ENCODE measurements around the gene TIMM17A. TPM values are rescaled to one million over a fixed set of nuclear protein-coding genes. Genes with fewer than 3 reads are reported as not detected.

Gene TIMM17A
- total and polyA plus RNA-seq, 10 donors, result 20.8 to 38.3 (median 29.6) TPM

DNA sequence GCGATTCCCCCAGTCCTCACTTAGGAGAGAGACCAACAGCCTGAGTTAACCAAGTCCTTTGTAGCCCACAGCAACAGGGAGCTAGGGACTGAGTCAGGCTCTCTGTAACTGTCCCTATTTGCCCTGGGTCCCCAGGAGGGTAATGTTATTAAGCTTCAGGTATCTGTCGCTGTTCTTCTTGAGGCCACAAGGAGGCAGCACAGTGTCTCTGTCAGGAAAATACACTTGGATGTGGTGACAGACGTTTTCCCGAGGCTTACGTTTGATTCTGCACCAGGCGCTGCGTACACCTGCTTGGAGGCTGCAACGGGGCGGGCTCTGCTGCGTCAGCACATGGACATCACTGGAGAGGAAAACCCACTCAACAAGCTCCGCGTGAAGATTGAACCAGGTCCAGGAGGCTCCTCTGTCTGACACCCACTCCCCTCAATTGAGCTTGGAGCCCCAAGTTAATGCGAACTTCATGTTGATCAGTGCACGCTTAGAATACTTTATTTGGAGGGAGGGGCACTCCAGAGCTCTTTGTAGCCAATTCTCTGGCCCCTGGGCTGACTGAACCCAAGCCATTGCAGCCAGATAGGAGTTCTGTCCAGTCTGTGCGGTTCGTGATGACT lies 44.4 kb downstream of the TIMM17A start:
- Histone ChIP-seq H3K27me3 (replicated peaks in 1 of 7) (no peaks in the 10 kb centered on the region), H3K4me3 (no peak overlapping the region), H3K4me1 (no peaks in the 10 kb centered on the region), H3K36me3 (peaks cover 6 to 100% (median 90%) of the 10 kb centered on the region in 6 donors), H3K27ac (no peak overlapping the region), H3K9me3 (no peaks in the 10 kb centered on the region)
- WGBS, 5 donors, result 70 to 75% (median 73%) methylated on average over 7 to 16 of the region's 16 CpGs
- peak; percentile 37 for DNase-seq
- TF ChIP-seq CTCF (IDR thresholded peaks at IDR 0.05 in 8 of 11, conservative IDR thresholded peaks at IDR 0.05 in 3 of 11) (peak; percentile 22 to 76 (median 53)), POLR2AphosphoS5 (IDR thresholded peaks at IDR 0.05) (no peak)
- intact Hi-C loops (cut with DNase I; ENCODE audit: low total_unique reads), result loop anchor here (5.0 kb wide), 1 partner anchor 138 kb away; no protein-coding TSS in a partner anchor

GRCh38 chr1:202002507-202002906 lies 47.2 kb downstream of the TIMM17A start:
- H3K36me3 ChIP-seq, result peaks cover 6 to 100% (median 85%) of the 10 kb centered on the region in 6 donors
- no peaks in the 10 kb centered on the region for H3K27me3 ChIP-seq (replicated peaks in 1 of 7)
- H3K9me3 ChIP-seq, result no peaks in the 10 kb centered on the region
- TF ChIP-seq POLR2AphosphoS5 (IDR thresholded peaks at IDR 0.05) (no peak), POLR2A (IDR thresholded peaks at IDR 0.05) (no peak), CTCF (IDR thresholded peaks at IDR 0.05 in 8 of 11, conservative IDR thresholded peaks at IDR 0.05 in 3 of 11) (no peak)
- H3K27ac ChIP-seq, result no peak overlapping the region
- 86 to 93% (median 91%) methylated on average over 9 of the region's 9 CpGs for WGBS, 5 donors
- DNase-seq, result no peak
- no peaks in the 10 kb centered on the region for H3K4me1 ChIP-seq
- intact Hi-C loops (cut with DNase I; ENCODE audit: low total_unique reads), result loop anchor here (5.0 kb wide), 1 partner anchor 135 kb away; no protein-coding TSS in a partner anchor
- no peak overlapping the region for H3K4me3 ChIP-seq

GRCh38 chr1:202004711-202005110 lies 49.4 kb downstream of the TIMM17A start:
- H3K4me3 ChIP-seq, result no peak overlapping the region
- TF ChIP-seq CTCF (IDR thresholded peaks at IDR 0.05 in 8 of 11, conservative IDR thresholded peaks at IDR 0.05 in 3 of 11) (no peak), POLR2AphosphoS5 (IDR thresholded peaks at IDR 0.05) (no peak), POLR2A (IDR thresholded peaks at IDR 0.05) (no peak)
- peaks cover 6 to 90% (median 76%) of the 10 kb centered on the region in 6 donors for H3K36me3 ChIP-seq
- peaks cover 0 to 4% (median 0%) of the 10 kb centered on the region in 6 donors for H3K4me1 ChIP-seq
- intact Hi-C loops (cut with DNase I; ENCODE audit: low total_unique reads), result loop anchor here (5.0 kb wide), 2 partner anchors 113 to 133 kb away; no protein-coding TSS in a partner anchor
- H3K9me3 ChIP-seq, result no peaks in the 10 kb centered on the region
- no peak overlapping the region for H3K27ac ChIP-seq
- no peaks in the 10 kb centered on the region for H3K27me3 ChIP-seq (replicated peaks in 1 of 7)
- DNase-seq, result peak; percentile 41
- WGBS, 5 donors, result 85 to 93% (median 88%) methylated on average over 9 of the region's 9 CpGs

DNA sequence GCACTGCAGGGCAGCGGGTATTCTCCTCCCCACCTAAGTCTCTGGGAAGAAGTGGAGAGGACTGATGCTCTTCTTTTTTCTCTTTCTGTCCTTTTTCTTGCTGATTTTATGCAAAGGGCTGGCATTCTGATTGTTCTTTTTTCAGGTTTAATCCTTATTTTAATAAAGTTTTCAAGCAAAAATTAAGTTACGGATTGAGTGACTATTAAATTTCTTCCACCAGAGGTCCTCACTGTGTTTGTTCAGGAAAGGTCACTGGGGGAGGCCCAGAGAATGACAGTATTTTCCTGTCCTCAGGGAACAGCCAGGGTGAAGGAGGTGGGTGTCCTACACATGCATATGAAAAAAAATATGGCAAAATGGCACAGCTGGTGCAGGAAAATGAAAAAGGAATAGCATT lies 50.7 kb downstream of the TIMM17A start:
- TF ChIP-seq CTCF (IDR thresholded peaks at IDR 0.05 in 8 of 11, conservative IDR thresholded peaks at IDR 0.05 in 3 of 11), result peak in 2 of 11 experiments; percentile 7 to 14
- TF ChIP-seq POLR2A (IDR thresholded peaks at IDR 0.05), result no peak
- intact Hi-C loops (cut with DNase I; ENCODE audit: low total_unique reads), result loop anchor here (5.0 kb wide), 1 partner anchor 111 kb away; no protein-coding TSS in a partner anchor
- Histone ChIP-seq H3K4me1 (peaks cover 0 to 9% (median 0%) of the 10 kb centered on the region in 6 donors), H3K4me3 (no peak overlapping the region), H3K27ac (no peak overlapping the region), H3K27me3 (replicated peaks in 1 of 7) (no peaks in the 10 kb centered on the region), H3K36me3 (peaks cover 6 to 77% (median 64%) of the 10 kb centered on the region in 6 donors), H3K9me3 (no peaks in the 10 kb centered on the region)
- WGBS, 5 donors, result 83 to 97% (median 94%) methylated on average over 2 of the region's 2 CpGs
- DNase-seq, result no peak

Data from spleen (tissue), 11 donors.